Stimulated activated CD4-positive, alpha-beta T cell treated with anti-CD3 and anti-CD28 coated beads, TNF-alpha, amount 100 ng/mL, for 24 hours (primary cell): ENCODE measurements around the gene SCN3B.
A peak's percentile ranks its signal among the peaks of the same experiment; 100 is the strongest.

Experiments
- DNase-seq, 3 experiments: peaks; one replicate each; pipeline ENCODE4 v3.0.0-alpha.2; 2020; ENCODE audit warnings: low read depth in 3 of 3

Gene SCN3B

DNA sequence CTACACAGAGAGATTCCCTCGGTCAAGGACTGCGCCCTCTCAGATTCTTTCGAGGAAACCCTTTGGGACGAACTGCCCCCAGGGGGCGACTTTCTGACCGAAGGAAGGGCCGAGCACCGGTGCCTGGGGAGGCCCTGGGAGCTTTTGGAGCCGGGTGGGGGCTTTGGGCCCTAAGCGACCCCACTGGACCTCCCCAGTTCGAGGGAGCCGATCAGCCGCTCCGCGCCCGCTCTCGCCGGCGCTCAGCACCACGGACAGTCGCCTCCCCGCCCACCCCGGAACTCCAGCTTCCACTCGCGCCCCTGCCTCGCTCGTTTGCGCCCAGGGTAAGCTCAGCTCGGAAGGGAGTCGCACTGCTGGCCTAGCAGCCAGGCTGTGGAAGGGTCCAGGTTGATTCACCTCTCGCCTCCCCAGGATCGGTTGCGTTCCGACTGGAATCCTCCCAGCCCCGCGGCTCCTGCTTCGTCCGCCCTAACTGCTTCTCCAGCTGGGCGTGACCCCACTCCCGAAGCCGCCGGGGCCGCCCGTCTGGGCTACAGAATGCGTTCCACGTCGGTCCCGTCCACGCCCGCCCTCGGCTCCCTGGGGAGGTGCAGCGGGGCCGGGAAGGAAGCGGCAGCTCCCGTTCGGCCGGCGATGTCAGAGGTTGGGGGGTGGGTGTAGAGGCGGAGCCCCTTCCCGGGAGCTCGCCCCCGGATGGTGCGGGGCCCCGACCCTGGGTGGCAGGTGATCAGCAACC, 428 bp downstream of the SCN3B start:
- DNase-seq: no peak

DNA sequence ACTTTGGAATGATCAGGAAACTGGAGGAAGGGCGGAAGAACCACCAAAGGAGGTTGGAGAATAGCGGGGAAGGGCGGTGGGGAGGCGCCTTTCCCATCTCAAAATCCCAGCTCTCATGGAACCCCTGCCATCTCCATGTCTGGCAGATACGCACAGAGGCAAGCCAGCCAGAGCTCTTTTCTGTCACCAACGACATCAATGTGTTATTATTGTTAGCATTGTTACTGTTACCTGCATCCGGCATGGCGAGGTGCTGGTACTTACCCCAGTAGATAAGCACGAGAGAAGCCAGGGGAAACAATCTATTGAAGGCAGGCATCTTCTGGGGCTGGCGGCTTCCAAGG, 969 bp downstream of the SCN3B start:
- DNase-seq: no peak

DNA sequence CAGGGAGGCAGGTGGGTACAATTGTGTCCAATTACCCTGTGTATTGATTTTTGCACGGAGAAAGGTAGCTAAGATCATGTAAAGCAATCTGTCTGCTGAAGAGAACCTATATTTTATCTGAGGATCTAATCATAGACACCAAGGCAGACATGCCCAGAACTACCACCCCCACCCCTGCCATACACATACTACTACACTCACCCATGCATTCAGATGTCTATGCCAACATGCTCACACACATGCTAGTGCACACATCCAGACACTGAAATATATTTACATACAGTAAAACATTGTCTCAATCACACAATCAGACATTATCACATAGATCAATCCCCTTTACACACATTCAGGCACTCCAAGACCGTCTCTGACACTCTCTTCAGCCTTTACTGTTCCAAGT, 1.8 kb downstream of the SCN3B start:
- no peak for DNase-seq

DNA sequence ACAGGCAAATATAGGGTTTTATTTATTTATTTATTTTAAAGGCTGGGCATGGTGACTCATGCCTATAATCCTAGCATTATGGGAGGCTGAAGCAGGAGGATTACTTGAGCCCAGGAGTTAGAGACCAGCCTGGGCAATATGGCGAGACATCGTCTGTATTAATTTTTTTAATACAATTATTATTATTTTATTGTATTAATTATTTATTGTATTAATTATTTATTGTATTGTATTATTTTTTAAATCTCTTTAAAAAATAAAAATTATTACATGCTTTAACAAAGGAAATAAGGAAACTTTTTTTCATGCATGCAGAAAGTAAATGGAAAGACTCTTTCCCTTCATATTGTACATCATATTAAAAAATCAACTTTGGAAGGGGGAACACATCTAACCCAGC, 3.5 kb downstream of the SCN3B start:
- no peak for DNase-seq

DNA sequence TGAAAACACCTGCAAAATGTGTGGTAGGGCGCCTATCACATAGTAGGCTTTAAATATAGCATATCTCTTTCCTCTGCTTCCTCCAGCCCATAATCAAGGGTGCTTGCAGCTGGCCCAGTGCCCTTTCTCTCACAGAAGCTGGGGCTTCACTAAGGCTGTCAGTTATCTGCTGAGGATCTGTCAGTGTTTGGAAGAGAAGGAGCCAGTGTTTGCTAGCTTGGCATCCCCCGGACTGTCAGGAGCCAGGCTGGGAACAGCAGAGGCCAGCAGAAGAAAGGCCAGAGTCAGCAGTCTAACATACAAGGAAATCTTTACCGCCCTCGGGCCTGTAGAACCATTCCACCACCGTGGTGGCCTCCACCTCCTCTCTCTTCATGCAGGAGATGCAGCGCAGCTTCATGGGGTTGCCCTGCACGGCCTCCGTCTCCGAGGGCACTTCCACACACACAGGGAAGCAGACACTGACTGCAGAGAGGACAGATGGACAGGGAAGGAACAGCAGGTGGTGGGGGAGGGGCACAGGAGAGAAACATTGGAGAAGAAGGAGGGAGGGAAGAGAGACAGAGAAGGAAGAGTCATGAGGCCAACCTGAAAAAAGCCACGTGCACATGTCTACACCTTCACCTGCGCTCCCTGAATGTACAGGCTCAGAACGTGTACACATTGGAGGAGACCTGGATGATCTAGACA, 9.0 kb downstream of the SCN3B start:
- no peak for DNase-seq

DNA sequence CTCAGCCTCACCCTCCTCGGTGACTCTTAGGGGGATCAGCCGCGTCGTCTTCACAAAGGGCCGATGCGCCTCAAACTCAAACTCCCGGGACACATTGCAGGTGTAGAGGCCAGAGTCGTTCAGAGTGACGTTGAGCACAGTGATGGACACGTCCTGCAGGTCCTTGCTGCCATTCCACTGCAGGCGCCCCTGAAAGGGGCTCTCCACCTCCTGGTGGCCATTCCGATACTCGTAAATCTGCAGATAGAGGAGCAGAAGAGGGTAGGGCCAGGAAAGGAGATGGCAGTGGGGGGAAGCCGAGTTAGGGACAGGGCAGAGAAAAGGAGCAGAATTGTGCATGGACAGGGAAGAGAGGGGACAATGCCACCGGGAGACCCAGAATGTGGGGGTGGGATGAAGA, 12.0 kb downstream of the SCN3B start:
- DNase-seq: no peak

DNA sequence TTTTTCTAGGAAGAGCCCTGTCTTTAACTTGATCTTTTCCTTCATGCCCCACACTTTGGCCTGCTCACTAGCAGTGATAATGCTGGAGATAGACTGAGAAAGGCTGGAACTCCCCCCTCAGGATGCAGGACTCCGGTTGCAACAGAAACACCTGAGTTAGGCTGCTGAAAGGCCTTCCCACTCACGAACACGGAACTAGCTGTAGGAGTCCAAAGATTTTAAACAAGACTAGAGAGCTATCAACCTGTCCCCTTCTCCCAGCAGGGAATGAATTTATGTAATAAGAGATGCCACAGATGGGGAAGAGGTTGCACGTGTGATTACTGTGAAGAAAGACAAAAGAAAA, 13.0 kb downstream of the SCN3B start:
- no peak for DNase-seq

DNA sequence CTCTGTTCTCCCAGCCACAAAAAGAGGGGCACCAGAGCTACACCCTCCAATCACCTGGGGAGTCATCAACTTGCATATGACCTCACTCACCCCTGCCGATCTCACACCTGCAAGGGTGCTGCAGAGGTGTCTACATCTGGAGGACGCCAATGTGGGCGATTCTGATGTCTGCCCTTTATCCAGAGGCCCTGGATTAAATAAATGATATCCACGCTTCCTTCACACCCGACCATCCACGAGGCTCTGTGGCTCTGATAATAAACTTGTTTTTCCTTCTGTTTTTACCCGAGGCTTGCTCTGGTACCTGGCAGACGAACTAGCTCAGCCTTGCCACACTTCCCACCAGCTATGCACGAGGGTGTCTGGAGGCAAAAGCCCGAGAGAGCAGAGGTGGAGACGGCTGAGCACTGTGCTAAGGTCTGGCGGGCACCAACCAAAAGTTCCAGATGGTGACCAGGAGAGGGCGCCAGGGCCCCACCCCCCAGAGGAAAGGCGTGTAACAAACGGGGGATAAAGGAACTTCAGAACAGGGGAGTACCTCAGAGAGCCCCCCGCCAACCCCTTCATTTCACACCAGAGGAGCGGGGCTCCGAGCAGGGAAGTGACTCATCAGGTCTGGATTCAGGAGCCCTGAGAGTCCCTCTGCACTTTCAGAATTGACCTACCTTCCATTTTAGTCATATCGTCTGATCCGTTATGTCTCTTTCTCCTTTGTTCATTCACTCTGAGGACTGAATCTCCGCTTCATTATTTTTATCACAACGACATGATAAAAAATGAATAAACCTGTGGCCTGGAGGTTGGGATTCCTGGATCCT, 13.5 kb downstream of the SCN3B start:
- peak; percentile 14 to 42 (median 30) for DNase-seq

DNA sequence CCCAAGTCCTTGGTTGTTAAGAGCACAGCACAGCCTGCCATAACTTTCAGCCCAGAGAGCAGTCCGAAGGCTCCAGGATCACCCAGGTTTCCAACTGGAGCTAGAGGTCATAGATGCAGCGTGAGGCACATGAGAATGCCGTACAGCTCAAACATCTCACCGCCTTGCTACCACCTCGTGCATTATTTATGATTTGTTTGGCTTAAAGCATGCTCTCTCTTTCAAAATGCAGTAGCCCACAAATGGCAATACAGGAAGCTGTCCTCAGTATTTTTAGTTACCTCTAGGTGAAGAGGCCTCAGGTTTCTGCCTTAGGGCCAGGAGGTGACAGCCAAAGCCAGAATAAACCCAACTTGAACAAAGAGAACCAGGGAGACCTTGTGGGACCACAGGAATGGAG, 14.4 kb downstream of the SCN3B start:
- DNase-seq: no peak

DNA sequence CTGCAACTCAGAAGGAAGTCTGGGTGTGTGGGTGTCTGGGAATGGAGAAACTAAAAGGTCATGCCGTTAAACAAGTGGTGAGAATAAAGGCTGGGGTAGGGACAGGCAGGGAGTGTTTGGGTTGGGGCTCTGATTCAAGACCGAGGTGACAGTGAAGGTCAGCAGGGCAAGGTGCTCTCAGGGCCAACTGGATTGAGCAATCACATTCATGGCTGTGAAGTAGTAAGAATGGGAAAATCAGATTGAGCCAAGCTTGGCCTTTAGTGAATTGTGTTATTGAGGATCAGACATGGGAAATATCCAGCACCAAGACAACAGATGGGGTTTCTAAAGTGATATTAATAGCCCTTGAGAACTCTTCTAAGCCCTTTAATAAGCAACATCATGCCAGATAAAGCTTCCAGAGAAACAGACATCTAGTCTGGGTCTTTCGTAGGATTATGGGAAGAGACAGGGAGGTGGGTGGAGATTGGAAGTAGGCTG, 24.3 kb downstream of the SCN3B start:
- no peak for DNase-seq

DNA sequence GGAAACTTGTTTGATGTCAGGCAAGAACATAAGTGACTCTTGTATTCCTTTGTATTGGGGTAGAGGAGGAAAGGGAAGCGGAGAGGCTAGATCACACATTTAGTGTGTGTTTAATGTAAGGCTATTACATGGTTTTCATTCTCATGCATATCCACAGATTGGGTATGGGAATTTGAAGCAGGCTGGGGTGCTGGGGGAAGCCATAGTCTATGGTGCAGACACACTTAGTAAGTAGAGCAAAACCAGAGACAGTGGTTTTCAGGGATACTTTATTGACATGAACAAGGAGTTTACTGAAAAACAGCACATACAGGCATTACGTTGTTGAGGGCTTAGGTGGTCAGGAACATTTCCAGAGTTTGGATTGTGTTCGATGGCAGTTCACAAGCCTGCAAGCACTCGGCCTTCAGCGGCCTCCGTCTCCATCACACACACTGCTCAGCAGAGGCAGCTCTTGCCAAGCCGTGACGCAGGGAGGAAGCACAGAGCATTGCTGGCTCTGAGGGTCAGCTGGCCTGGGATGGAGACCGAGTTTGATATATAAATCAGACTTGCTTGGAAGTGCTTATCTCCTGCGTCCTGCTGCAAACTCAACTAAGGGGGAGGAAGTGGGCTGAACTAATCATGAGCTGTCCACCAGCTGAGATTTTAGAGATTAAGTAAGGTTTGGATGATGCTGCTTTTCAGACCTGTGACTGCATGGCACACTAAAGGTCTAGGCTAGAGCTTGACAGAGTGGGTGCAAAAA, 25.3 kb downstream of the SCN3B start:
- no peak for DNase-seq

DNA sequence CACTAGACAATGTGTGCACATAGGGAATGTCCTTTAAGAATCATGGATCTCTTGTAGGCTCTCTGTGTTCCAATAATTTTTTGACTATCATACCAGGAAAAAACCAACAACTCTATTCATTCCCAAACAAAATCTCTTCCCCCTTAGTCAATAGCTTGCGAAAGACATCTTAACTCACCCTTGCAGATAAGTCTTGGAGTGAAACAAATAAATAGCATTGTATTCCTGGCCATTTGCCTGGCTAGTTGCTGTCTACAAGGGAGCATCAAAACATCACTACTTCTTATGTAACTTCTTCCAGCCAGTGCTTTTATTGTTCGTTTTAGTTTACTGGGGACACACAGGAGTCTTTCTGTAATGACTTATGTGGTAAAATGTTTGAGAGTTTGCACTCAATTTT, 29.4 kb downstream of the SCN3B start:
- no peak for DNase-seq

DNA sequence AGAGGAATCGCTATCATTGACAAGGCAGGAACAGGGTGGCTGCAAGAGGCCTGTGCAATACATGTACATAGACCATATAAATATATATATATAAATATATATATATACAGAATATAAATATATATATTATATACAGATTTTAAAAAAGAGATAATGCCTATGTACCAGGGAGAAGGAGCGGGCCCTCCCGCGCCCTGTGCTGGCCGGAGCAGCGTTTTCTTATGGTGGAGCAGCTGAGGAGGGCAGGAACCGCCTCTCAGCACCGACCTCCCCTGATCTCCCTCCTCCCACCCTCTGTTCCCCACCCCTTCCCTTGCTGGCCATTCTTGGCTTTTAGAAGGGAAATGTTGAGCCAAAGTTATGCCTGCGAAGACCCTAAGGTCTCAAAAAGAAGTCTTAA, 31.8 kb downstream of the SCN3B start:
- no peak for DNase-seq

DNA sequence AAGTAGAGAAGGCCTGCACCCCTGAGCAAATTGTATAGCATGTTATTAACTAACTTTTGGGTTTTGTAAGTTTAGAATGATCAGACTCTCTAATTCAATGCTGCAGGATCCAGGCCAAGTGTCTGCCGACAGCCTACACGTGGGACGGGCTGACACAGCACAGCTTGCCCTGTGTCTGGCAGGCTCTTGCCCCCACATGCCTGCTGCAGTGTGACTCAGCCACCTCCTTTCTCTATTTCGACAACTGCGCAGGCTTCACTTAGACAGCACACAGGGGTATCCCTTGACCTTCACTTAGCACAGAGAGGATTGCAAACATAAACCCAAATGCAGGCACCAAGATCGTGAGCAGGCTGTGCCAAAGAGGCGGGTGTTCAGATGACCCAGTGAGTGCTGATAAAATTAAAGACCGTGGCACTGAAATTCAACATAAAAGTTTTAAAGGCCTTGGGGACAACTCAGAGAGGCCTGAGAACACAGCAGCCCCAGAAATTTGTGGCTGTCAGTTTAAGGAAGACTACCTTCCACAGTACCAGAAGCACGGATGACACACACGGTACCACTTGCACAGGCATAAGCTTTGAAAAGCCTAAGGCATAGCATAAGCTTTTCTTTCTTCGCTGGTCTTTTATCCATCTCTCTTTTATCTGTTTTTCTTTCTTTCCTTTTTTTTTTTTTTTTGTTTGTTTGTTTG, 37.8 kb downstream of the SCN3B start:
- DNase-seq: no peak

DNA sequence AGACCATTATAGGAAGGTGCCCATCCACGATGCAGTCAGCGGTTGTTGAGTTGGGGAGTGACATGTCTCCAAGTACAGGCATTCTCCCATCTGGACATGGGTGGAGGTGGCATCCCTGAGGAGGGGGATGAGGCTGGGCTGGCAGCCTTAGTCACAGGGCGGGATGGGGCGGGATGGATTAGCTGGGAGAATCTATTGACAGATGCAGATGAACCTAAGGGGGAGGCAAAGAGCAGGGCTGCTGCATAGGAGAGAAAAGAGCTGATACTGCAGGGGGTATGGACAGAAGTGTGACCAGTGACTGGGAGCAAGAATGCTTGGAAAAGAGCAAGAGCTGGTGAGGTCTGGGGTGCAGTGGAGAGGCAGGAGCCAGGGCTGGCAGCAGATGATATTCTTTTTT, 42.7 kb downstream of the SCN3B start:
- no peak for DNase-seq

DNA sequence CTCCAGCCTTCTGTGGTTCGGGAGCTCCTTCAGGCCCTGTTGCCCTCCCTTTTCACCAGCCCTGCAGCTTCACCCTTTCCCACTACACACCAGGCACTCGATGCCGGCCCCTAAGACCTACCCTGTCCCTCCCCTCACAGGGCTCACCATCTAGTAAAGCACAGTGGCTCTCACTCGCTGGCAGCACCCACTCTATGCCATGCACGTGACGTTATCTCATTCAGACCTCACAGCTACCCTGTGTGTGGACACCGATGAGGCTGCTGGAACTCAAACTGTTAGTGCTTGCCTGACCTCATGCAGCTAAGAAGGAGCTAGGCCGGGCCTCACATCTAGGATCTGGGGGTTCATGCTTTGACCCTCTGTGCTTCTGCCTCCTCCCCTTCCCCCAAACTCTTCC, 45.5 kb downstream of the SCN3B start:
- DNase-seq: no peak

DNA sequence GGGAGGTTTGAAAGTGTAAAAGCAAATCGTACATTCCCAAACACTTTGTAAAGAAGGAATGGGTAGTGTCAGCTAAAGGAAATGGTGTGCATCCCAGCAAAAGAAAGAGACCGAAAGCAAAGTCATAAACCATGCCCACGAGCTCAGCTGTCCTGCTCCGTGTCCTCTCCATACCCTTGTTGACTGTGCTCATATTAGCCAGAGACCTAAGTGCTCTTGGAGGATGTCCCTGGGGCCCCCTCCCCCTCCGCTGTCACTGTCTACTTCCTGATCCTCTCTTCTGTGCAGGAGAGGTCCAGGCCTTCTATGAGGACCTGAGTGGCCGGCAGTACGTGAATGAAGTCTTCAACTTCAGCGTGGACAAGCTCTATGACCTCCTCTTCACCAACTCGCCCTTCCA, 46.1 kb downstream of the SCN3B start:
- no peak for DNase-seq

DNA sequence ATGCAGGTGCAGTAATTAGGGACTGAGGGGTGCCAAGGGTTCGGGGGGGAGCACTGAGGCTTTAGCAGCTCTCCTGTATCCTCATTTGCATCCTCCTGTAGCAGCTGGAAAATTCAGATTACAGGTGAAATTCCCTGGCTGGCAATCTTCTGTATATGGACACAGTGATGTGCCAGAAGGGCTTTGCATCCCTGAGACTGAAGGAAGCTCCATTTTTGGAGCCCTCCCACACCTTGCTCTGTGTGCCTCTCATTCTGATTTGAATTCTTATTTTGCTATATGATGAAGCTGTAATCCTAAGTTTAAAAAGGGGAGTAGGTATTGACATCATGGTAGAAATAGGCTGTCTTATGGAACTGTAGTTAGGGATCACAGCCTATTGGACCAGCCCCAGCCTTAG, 46.6 kb downstream of the SCN3B start:
- no peak for DNase-seq

DNA sequence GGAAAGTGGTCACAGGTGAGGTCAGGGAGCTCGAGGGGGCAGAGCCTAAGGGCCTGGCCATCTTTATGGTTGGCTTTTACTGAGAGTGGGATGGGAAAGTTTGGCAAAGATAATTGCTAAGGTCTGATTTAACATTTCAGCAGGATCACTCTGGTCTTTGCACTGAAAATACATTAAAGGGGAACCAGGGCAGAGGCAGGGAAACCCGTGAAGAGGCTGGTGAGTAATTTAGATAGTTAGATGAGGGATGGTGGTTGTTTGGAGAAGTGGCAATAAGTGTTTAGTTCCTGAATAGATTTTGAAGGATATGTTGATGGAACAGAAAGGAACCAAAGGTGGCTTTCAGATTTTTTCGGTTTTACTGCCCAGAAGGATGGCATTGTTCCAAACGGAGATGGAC, 50.8 kb downstream of the SCN3B start:
- no peak for DNase-seq

DNA sequence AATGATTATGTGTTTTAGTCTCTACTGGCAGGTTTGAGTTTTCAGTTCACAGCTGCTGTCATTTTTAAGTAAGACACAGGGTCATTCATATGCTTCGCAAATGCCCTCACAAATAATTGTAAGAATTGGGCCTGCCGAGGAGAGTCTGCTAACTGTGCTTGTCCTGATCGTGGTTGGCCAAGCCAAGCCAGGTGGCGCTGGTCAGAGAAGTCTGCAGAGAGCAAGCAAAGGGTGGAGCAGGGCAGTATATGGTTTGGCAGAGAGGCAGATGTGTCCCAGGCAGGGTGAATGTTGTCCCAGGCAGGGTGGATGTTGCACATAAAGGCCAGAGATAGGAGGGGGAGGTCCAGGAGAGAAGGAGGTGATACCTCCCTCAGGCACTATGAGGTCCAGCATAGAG, 52.7 kb downstream of the SCN3B start:
- no peak for DNase-seq

DNA sequence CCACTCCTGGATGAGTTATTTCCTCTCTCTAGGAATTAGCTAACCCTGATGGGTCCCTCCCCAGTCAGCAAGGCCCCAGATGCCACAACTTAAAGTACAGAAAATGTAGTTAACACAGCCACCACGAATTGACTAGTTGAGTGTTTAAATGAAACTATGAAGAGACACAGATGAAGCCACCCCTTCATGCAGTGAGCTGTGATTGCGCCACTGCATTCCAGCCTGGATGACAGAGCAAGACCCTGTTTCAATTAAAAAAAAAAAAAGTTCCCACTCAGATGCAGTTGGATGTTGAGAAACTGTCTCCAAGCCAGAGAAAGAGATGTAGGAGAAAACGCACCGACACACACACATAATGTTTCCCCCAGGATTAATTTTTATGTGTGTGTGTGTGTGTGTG, 53.3 kb downstream of the SCN3B start:
- no peak for DNase-seq

DNA sequence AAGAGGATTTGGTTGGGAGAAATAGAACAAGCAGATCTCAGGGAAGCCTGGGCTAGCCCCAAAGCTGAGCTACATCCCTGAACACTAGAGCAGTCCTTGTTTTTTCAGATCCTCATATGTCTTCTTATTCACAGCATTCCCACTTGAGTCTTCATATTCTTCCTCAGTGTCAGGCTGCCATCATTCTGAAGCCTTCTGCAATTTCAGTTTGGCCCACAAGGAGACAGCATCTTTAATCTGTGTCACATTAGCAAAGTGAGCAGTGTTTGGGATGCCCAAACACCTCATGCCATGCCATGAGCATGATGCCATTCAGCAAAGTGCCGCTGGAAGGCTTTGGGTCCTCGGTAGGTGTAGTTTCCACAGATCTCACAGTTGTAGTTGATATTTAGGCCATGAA, 56.6 kb downstream of the SCN3B start:
- DNase-seq: no peak
